Brain microvascular endothelial cell (primary cell): Measurements from ENCODE around the gene SV2A.
"Not testable (repeated sequence)": the region's sequence is repeated elsewhere in the genome, so short reads cannot be mapped to it uniquely, and the experiment has no call there.

Source experiments
- DNase-seq: peaks from one replicate; pipeline ENCODE4 v3.0.0-alpha.2; 2020
- H3K27ac ChIP-seq: fragments of 250-450 bp; sonication (Bioruptor Pico); 2 replicates; pipeline ENCODE4 v1.5.1; 2020; ENCODE audit warnings: mild to moderate bottlenecking, moderate library complexity
- H3K27me3 ChIP-seq: fragments of 250-450 bp; sonication (Bioruptor Pico); replicated peaks from 2 replicates; pipeline ENCODE4 v1.5.1; 2020; ENCODE audit warnings: mild to moderate bottlenecking
- H3K36me3 ChIP-seq: fragments of 250-450 bp; sonication (Bioruptor Pico); replicated peaks from 2 replicates; pipeline ENCODE4 v1.5.1; 2020; ENCODE audit warnings: mild to moderate bottlenecking
- H3K4me3 ChIP-seq: 2 replicates; pipeline ENCODE4 v1.5.1; 2011; ENCODE audit warnings: low read depth, mild to moderate bottlenecking, control low read depth, low read length, moderate library complexity
- CTCF ChIP-seq: IDR thresholded peaks from 2 replicates; pipeline ENCODE4 v1.5.1; 2011; ENCODE audit warnings: low read depth, mild to moderate bottlenecking, moderate library complexity, low read length, control low read depth, inconsistent platforms; ENCODE audit errors: missing control alignments
- in situ Hi-C: cut with HindIII; loops from 2 replicates; pipeline ENCODE4 v1.10.0; 2017; ENCODE audit warnings: low sequenced_read_pairs, low pct_ligation_motif_present

Gene SV2A

DNA sequence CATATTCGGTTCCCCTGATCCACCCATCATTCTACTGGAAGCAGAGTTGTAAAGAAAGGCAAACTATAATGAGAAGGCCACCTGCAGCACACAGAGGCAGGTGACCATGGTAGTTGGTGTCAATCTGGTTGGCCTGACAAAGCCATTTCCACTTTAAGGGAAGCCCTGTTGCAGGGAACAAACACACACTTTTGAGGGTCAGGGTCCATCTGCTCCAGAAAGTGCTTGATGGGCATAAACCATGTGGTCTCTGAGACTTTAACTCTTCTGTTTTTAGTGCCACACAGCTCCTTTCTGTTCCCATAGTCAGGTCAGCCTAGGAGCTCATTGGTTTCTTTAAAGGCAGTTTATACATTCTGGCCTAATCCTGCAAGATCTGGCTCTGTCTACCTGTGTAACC is 35.8 kb downstream of the SV2A start:
- H3K36me3 ChIP-seq = no peaks in the 10 kb centered on the region
- no peak overlapping the region for H3K4me3 ChIP-seq
- H3K27ac ChIP-seq = no peak overlapping the region
- no peak for TF ChIP-seq CTCF
- H3K27me3 ChIP-seq = no peaks in the 10 kb centered on the region
- in situ Hi-C loops = no loop called here
- no peak for DNase-seq

DNA sequence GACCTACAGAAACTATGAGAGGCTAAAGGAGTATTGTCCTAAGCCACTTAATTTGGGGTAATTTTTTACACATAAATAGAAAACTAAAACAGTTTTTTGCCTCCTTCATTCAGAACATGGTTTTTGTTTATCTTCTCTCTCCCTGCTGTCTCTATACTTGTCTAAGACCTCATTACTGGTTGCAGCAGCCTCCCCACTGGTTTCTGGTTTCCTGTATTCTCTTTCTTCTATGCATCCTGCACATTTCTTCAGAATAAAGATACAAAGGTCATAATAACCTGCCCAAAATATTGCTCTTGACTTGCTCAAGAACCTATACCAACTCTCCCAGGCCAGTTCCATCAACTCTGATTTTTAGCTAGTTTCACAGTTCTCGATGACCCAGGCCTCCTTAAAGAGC is 38.1 kb downstream of the SV2A start:
- Histone ChIP-seq H3K36me3 (no peaks in the 10 kb centered on the region), H3K27me3 (no peaks in the 10 kb centered on the region), H3K4me3 (no peak overlapping the region), H3K27ac (no peak overlapping the region)
- no peak for TF ChIP-seq CTCF
- DNase-seq = no peak
- in situ Hi-C loops = no loop called here

GRCh38 chr1:149877211-149877946 is 40.3 kb downstream of the SV2A start:
- H3K4me3 ChIP-seq = no peak overlapping the region
- H3K36me3 ChIP-seq = no peaks in the 10 kb centered on the region
- in situ Hi-C loops = no loop called here
- no peak for DNase-seq
- no peaks in the 10 kb centered on the region for H3K27me3 ChIP-seq
- TF ChIP-seq CTCF = no peak
- H3K27ac ChIP-seq = no peak overlapping the region

DNA sequence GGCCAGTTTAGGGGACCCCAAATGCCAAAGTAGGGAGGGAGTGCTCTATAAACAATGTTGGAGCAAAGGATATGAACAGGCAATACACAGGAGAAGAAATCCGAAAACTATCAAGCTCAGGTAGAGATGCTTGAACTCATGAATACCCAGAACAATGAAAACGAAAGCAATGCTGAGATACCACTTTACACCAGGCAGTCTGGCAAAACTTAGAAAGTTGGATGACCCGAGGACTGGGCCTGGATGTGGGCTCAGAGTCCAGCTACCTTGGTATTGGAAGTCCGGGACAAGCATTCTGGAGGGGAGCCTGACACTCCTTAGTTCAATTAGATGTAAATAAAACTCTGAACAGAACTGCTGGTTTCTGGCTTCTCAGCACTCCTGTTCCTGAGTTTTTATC is 44.6 kb downstream of the SV2A start:
- H3K36me3 ChIP-seq, H3K27ac ChIP-seq, H3K4me3 ChIP-seq, DNase-seq, H3K27me3 ChIP-seq, in situ Hi-C loops: not testable (repeated sequence)

DNA sequence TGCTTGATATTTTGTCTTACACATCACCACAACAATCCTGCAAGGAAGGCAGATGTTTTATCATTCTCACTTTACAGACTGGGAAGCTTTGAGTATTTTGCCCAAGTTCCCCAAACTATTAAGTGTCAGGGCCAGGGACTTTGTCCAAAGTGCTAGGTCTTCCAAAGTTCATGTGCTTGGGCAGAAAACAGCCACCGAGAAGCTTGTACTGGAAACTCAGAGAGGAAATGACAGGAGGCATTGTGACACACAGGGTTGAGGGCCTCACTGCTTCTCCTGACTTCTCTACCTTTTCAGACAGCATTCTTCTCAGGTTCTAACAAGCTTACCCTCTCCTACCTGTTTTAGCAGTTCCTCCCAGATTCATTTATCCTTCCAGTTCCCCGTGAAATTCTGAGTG is 50.8 kb downstream of the SV2A start:
- in situ Hi-C loops, H3K27me3 ChIP-seq, H3K36me3 ChIP-seq, H3K4me3 ChIP-seq, DNase-seq, H3K27ac ChIP-seq: not testable (repeated sequence)

GRCh38 chr1:149861497-149862054 is 56.1 kb downstream of the SV2A start:
- in situ Hi-C loops, DNase-seq, H3K27ac ChIP-seq, H3K36me3 ChIP-seq, H3K4me3 ChIP-seq, H3K27me3 ChIP-seq: not testable (repeated sequence)

DNA sequence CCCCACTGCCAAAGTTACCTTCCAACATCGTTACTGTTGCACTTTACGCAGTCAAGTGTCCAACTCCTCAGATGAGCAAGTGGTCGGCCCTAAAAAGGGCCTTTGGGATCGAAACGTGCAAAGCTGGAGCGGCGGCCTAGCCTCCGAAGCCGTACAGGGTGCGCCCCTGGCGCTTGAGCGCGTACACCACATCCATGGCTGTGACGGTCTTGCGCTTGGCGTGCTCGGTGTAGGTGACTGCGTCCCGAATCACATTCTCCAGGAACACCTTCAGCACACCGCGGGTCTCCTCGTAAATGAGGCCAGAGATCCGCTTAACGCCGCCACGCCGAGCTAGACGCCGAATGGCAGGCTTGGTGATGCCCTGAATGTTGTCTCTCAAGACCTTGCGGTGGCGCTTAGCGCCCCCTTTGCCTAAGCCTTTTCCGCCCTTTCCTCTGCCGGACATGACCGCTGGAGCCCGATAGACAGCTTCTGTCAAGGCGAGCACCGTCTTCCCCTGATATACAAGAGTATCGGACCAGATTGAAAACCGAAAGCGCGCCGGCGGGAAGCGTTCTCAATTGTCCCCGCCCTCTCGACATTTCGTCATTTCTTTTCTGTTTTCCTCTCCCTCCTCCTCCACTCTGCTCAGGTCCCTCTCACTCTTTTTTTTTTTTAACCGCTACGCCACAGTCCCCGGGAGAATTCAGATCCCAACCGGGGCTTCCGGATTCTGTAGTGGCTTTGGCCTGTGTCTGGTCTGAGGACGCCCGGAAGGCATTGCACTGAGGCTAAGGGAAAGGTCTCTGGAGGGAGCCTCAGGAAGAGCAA is 56.8 kb downstream of the SV2A start:
- in situ Hi-C loops, H3K27ac ChIP-seq, H3K36me3 ChIP-seq, H3K4me3 ChIP-seq, H3K27me3 ChIP-seq, DNase-seq: not testable (repeated sequence)

DNA sequence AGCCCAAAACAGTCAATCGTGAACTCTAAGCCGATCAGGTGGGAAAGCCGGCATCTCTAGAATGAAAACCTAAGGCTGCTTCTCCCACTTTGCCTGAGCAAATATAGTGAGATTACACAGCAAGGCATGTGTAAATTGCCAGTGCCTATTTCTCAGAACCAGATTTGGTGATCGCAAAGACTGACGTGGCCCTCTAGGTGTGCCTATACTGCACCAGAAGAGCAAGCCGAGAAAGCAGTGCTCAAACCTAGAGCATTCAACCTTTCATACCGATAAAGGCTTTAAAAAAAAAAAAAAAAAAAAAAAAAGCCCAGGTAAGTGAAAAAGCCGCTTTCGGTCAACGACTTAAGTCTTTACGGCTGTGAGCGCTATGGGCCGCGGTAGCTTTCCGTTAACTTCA is 57.4 kb downstream of the SV2A start:
- H3K27ac ChIP-seq, DNase-seq, H3K27me3 ChIP-seq, H3K36me3 ChIP-seq, H3K4me3 ChIP-seq, in situ Hi-C loops: not testable (repeated sequence)
